Measurements from ENCODE around the gene STON1.

DNA sequence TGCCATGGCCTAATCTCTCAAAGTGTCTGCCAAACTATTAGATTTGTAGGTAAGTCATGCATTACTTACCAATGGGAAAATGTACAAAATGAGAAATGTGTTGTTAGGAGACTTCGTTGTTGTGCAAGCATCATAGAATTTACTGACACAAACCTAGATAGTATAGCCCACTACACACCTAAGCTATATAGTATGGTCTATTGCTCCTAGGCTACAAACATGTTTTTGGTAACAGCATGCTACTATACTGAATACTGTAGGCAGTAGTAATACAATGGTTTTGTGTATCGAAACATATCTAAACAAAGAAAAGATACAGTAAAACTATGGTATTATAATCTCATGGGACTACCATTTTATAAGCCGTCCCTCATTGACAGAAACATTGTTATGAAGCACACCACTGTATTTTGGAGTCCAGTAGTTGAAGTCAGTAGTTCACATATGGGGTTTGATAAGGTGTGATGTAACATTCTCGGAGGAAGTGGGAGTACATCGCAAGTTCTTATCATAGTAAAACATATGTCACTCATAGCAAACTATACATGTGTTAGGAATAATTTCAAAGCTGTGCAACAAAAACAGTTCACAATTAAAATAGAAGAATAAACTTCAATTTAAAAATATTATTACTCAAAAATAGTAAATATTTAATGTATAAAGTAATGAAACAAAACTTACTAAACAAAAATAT, 75.7 kb downstream of the STON1 start:
- TF ChIP-seq ZNF8 (CRISPR knock-in tag; IDR thresholded peaks at IDR 0.05) (no peak), ZFP30 (CRISPR knock-in tag; IDR thresholded peaks at IDR 0.05) (no peak), SNAI2 (CRISPR knock-in tag; IDR thresholded peaks at IDR 0.05) (no peak), OSR1 (CRISPR knock-in tag; IDR thresholded peaks at IDR 0.05) (no peak), GLIS3 (CRISPR knock-in tag; IDR thresholded peaks at IDR 0.05) (no peak)
- TF ChIP-seq, protein P1, sequence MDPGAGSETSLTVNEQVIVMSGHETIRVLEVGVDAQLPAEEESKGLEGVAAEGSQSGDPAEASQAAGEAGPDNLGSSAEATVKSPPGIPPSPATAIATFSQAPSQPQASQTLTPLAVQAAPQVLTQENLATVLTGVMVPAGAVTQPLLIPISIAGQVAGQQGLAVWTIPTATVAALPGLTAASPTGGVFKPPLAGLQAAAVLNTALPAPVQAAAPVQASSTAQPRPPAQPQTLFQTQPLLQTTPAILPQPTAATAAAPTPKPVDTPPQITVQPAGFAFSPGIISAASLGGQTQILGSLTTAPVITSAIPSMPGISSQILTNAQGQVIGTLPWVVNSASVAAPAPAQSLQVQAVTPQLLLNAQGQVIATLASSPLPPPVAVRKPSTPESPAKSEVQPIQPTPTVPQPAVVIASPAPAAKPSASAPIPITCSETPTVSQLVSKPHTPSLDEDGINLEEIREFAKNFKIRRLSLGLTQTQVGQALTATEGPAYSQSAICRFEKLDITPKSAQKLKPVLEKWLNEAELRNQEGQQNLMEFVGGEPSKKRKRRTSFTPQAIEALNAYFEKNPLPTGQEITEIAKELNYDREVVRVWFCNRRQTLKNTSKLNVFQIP (CRISPR knock-in tag; IDR thresholded peaks at IDR 0.05; ENCODE audit: borderline replicate concordance, low read depth), result no peak

Data from SK-N-SH treated with all-trans-retinoic acid at 6 μM for 48 hours (cell line).